ENCODE data around the gene CHD5. TPM values are rescaled to one million over a fixed set of nuclear protein-coding genes. Genes with fewer than 3 reads are reported as not detected.

Gene CHD5
- total RNA-seq, 1 experiment from 2014 or later, result 2.4 TPM

DNA sequence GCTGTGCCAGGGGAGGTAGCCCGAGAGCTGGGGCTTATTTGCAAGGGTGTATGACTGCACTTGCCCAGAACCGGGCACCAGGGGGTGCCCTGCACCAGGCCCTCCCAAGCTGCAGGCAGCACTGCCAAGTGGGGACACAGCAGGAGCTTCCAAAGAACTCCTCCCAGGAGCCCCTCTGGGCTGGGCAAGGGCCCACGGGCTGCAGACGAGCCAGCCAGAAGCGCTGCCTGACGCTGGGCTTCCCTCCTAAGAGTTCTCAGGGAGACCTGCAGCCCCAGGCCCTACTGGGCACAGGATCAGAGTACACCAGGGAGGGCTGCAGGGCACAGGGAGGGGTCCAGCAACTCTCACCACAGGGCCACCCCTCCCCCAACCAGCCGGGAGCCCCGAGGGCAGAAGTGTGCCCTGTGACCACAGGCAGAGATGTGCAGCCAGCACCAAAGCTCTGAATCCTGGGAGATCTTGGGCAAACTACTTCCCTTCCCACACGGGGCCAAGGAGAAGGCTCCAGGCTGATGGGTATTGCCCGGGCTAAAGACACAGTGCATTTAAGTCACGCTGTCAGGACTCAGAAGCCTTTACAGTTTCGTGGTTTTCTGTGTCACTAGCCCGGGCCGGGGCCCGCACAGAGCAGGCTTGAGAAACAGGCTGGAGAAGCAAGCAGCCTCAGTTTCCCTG is 71.0 kb downstream of the CHD5 start:
- ChIA-PET CTCF (interaction anchor here (0.6 to 2.0 kb wide), 21 partner anchors 9 to 136 kb away, joined by 3 to 14 read pairs (median 4); partner anchors contain the start of genes HES3 and NPHP4), POLR2A (interaction anchor here (0.6 kb wide), 1 partner anchor 177 kb away, joined by 3 read pairs; no protein-coding TSS in a partner anchor)
- ATAC-seq (peak; percentile 73), DNase-seq (ENCODE audit: low spot score) (peak; percentile 62)
- H3K4me3 Mint-ChIP-seq, result no peak overlapping the region
- H3K4me1 Mint-ChIP-seq, result no peaks in the 10 kb centered on the region
- no peak overlapping the region for H3K27ac Mint-ChIP-seq
- H3K36me3 Mint-ChIP-seq, result no peaks in the 10 kb centered on the region
- no peak for TF ChIP-seq ZBTB21 (CRISPR knock-in tag; IDR thresholded peaks at IDR 0.05; ENCODE audit: borderline replicate concordance)
- no peak for TF ChIP-seq TEAD1 (CRISPR knock-in tag; IDR thresholded peaks at IDR 0.05)
- TF ChIP-seq, protein P1, sequence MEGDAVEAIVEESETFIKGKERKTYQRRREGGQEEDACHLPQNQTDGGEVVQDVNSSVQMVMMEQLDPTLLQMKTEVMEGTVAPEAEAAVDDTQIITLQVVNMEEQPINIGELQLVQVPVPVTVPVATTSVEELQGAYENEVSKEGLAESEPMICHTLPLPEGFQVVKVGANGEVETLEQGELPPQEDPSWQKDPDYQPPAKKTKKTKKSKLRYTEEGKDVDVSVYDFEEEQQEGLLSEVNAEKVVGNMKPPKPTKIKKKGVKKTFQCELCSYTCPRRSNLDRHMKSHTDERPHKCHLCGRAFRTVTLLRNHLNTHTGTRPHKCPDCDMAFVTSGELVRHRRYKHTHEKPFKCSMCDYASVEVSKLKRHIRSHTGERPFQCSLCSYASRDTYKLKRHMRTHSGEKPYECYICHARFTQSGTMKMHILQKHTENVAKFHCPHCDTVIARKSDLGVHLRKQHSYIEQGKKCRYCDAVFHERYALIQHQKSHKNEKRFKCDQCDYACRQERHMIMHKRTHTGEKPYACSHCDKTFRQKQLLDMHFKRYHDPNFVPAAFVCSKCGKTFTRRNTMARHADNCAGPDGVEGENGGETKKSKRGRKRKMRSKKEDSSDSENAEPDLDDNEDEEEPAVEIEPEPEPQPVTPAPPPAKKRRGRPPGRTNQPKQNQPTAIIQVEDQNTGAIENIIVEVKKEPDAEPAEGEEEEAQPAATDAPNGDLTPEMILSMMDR (IDR thresholded peaks at IDR 0.05), result peak; percentile 31; the same call in 1 of the 2 replicates
- TF ChIP-seq GRHL2 (CRISPR knock-in tag; IDR thresholded peaks at IDR 0.05; ENCODE audit: insufficient replicate concordance, severe bottlenecking), result no peak
- TF ChIP-seq, protein P2, sequence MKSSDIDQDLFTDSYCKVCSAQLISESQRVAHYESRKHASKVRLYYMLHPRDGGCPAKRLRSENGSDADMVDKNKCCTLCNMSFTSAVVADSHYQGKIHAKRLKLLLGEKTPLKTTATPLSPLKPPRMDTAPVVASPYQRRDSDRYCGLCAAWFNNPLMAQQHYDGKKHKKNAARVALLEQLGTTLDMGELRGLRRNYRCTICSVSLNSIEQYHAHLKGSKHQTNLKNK (CRISPR knock-in tag; IDR thresholded peaks at IDR 0.05), result no peak
- H3K9me3 Mint-ChIP-seq, result peaks cover 11% of the 10 kb centered on the region; the same call in 1 of the 2 replicates
- no peaks in the 10 kb centered on the region for H3K27me3 Mint-ChIP-seq (ENCODE audit: low read depth)

DNA sequence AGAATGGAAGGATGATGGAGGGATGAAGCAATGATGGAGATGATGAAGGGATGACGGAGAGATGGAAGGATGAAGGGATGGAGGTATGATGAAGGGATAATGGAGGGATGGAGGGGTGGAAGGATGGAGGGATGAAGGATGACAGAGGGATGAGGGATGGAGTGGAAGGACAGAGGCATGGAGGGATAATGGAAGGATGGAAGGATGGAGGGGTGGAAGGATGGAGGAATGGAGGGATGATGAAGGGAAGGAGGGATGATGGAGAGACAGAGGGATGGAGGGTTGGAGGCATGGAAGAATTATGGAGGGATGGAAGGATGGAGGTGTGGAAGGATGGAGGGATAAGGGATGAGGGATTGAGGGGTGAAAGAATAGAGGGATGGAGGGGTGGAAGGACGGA is 71.6 kb downstream of the CHD5 start:
- Mint-ChIP-seq H3K4me3 (no peak overlapping the region), H3K27ac (no peak overlapping the region), H3K4me1 (no peaks in the 10 kb centered on the region), H3K36me3 (no peaks in the 10 kb centered on the region), H3K9me3 (peaks cover 11% of the 10 kb centered on the region; the same call in 1 of the 2 replicates), H3K27me3 (ENCODE audit: low read depth) (no peaks in the 10 kb centered on the region)
- TF ChIP-seq, protein P3, sequence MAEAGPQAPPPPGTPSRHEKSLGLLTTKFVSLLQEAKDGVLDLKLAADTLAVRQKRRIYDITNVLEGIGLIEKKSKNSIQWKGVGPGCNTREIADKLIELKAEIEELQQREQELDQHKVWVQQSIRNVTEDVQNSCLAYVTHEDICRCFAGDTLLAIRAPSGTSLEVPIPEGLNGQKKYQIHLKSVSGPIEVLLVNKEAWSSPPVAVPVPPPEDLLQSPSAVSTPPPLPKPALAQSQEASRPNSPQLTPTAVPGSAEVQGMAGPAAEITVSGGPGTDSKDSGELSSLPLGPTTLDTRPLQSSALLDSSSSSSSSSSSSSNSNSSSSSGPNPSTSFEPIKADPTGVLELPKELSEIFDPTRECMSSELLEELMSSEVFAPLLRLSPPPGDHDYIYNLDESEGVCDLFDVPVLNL (CRISPR knock-in tag; IDR thresholded peaks at IDR 0.05; ENCODE audit: borderline replicate concordance, low read depth), result no peak
- DNase-seq (ENCODE audit: low spot score) (no peak), ATAC-seq (no peak)
- ChIA-PET CTCF (interaction anchor here (0.7 to 2.0 kb wide), 16 partner anchors 11 to 130 kb away, joined by 3 to 14 read pairs (median 5); no protein-coding TSS in a partner anchor), POLR2A (no interaction called here)

DNA sequence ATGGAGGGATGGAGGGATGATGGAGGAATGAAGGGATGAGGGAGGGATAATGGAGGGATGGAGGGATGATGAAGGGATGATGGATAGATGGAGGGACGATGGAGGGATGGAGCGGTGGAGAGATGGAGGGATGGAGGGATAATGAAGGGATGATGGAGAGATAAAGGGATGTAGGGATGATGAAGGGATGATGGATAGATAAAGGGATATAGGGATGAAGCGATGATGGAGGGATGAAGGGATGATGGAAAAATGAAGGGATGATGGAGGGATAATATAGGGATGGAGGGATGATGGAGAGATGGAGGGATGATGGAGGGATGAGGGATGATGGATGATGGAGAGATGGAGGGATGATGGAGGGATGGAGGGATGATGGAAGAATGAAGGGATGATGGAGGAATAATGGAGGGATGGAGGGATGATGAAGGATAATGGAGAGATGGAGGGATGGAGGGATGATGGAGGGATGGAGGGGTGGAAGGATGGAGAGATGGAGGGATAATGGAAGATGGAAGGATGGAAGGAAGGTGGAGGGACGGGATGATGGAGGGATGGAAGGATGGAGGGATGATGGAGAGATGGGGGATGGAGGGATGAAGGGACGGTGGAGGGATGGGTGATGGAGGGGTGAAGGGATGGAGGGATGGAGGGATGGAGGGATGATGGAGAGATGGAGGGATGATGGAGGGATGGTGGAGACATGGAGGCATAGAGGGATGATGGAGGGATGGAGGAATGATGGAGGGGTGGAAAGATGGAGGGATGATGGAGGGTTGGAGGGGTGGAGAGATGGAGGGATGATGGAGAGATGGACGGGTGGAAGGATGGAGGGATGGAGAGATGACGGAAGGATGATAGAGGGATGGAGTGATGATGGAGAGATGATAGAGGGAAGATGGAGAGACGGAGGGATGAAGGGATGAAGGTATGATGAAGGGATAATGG is 72.4 kb downstream of the CHD5 start:
- no peak overlapping the region for H3K4me3 Mint-ChIP-seq
- no peak for TF ChIP-seq EMX1 (CRISPR knock-in tag; IDR thresholded peaks at IDR 0.05)
- TF ChIP-seq, protein P1 (IDR thresholded peaks at IDR 0.05), result 0 out of 2 replicates have a peak, but pooled peaks have one; percentile 11
- no peak overlapping the region for H3K27ac Mint-ChIP-seq
- H3K36me3 Mint-ChIP-seq, result no peaks in the 10 kb centered on the region
- no peaks in the 10 kb centered on the region for H3K4me1 Mint-ChIP-seq
- DNase-seq (ENCODE audit: low spot score) (no peak), ATAC-seq (no peak)
- ChIA-PET POLR2A (no interaction called here), CTCF (no interaction called here)
- no peaks in the 10 kb centered on the region for H3K27me3 Mint-ChIP-seq (ENCODE audit: low read depth)
- peaks cover 11% of the 10 kb centered on the region; the same call in 1 of the 2 replicates for H3K9me3 Mint-ChIP-seq

DNA sequence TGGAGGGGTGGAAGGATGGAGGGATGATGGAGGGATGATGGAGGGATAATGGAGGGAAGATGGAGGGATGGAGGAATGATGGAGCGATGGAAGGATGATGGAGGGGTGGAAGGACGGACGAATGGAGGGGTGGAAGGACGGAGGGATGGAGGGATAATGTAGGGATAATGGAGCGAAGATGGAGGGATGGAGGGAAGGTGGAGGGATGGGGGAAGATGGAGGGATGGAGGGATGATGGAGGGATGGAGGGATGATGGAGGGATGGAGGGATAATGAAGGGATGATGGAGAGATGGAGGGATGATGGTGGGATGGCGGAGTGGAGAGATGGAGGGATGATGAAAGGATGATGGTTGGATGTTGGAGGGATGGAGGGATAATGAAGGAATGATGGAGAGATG is 73.1 kb downstream of the CHD5 start:
- ATAC-seq (no peak), DNase-seq (ENCODE audit: low spot score) (no peak)
- no peaks in the 10 kb centered on the region for H3K27me3 Mint-ChIP-seq (ENCODE audit: low read depth)
- ChIA-PET POLR2A (no interaction called here), CTCF (interaction anchor here (1.7 kb wide), 1 partner anchor 78 kb away, joined by 6 read pairs; no protein-coding TSS in a partner anchor)
- no peak overlapping the region for H3K27ac Mint-ChIP-seq
- peaks cover 11% of the 10 kb centered on the region; the same call in 1 of the 2 replicates for H3K9me3 Mint-ChIP-seq
- H3K4me1 Mint-ChIP-seq, result no peaks in the 10 kb centered on the region
- no peak overlapping the region for H3K4me3 Mint-ChIP-seq
- no peaks in the 10 kb centered on the region for H3K36me3 Mint-ChIP-seq
- TF ChIP-seq, protein P4, sequence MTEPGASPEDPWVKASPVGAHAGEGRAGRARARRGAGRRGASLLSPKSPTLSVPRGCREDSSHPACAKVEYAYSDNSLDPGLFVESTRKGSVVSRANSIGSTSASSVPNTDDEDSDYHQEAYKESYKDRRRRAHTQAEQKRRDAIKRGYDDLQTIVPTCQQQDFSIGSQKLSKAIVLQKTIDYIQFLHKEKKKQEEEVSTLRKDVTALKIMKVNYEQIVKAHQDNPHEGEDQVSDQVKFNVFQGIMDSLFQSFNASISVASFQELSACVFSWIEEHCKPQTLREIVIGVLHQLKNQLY (CRISPR knock-in tag; IDR thresholded peaks at IDR 0.05), result no peak
- TF ChIP-seq NR2C2 (CRISPR knock-in tag; IDR thresholded peaks at IDR 0.05) (no peak), FOXP1 (CRISPR knock-in tag; IDR thresholded peaks at IDR 0.05; ENCODE audit: borderline replicate concordance) (no peak), MXD4 (CRISPR knock-in tag; IDR thresholded peaks at IDR 0.05; ENCODE audit: borderline replicate concordance) (no peak), SMAD4 (CRISPR knock-in tag; IDR thresholded peaks at IDR 0.05) (no peak), TCF7 (CRISPR knock-in tag; IDR thresholded peaks at IDR 0.05; ENCODE audit: low read depth) (no peak), NFE2L1 (CRISPR knock-in tag; IDR thresholded peaks at IDR 0.05) (no peak)
- TF ChIP-seq, protein P2 (CRISPR knock-in tag; IDR thresholded peaks at IDR 0.05), result no peak
- TF ChIP-seq, protein P5, sequence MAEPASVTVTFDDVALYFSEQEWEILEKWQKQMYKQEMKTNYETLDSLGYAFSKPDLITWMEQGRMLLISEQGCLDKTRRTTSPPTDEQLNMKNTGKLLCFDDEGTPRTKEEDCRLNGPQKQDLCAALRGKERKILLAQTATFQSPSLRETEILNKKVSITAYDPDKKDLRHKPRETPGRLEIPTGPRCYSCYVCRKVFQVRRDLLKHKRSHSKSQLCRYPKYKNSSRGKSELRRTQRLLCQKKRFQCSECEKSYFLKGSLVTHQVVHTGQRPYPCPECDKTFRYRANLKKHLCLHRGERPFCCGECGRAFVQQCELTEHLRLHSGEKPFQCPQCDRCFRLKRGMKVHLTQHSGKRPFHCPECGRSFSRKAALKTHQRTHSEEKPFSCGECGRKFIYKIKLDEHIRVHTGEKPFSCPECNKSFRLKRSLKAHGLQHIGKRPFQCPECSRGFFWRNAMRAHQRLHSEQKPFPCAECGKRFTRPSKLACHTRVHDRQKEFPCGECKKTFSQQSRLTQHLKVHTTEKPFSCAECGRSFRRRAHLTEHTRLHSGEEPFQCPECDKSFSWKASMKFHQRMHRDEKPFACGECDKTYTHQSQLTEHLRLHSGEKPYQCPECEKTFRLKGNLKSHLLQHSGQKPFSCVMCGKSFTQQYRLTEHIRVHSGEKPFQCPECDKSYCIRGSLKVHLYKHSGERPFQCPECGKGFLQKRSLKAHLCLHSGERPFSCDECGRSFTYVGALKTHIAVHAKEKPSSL (CRISPR knock-in tag; conservative IDR thresholded peaks at IDR 0.05), result no peak
